Spinal cord (tissue), 10 donors: ENCODE results near the gene PRLHR. TPM values are rescaled to one million over a fixed set of nuclear protein-coding genes. Genes with fewer than 3 reads are reported as not detected.
A peak's percentile ranks its signal among the peaks of the same experiment; 100 is the strongest.

Source experiments
- DNase-seq, 6 donors: peaks; one replicate each; pipeline versions ENCODE4 v3.0.0 to v3.0.0-alpha.2; 2013 to 2015; ENCODE audit warnings: low spot score in 6 of 6, low read depth in 4 of 6
- H3K27ac ChIP-seq: one replicate; pipeline ENCODE4 v1.5.1; 2013; ENCODE audit warnings: low read depth, low read length, control low read depth
- H3K27me3 ChIP-seq: one replicate; pipeline ENCODE4 v1.6.1; 2013; ENCODE audit warnings: low read length; ENCODE audit not compliant: control insufficient read depth, insufficient read depth
- H3K36me3 ChIP-seq: one replicate; pipeline ENCODE4 v1.6.1; 2013; ENCODE audit warnings: low read length; ENCODE audit not compliant: control insufficient read depth, insufficient read depth
- H3K4me1 ChIP-seq: one replicate; pipeline ENCODE4 v1.6.1; 2013; ENCODE audit warnings: low read length; ENCODE audit not compliant: control insufficient read depth, insufficient read depth
- H3K4me3 ChIP-seq: one replicate; pipeline ENCODE4 v1.5.1; 2013; ENCODE audit warnings: low read depth, low read length, control low read depth
- H3K9me3 ChIP-seq: one replicate; pipeline ENCODE4 v1.6.1; 2013; ENCODE audit warnings: low read length; ENCODE audit not compliant: control insufficient read depth, insufficient read depth
- WGBS: methylation state at CpG from one replicate; pipeline ENCODE4 v1.1.5; 2013; ENCODE audit warnings: missing lambda C conversion rate; ENCODE audit not compliant: insufficient coverage; 5-methylcytosine and 5-hydroxymethylcytosine counted together
- polyA plus RNA-seq, 2 donors: library from polyadenylated mRNA; unstranded; fragments of 120-200 nt; gene quantifications; one replicate each; pipeline ENCODE4 v1.2.1, GENCODE V29; 2013; ENCODE audit not compliant: insufficient read length in 2 of 2
- total RNA-seq, 2 donors: library from RNA; depleted of rRNA in 1 of 2; stranded (reverse); fragments of 120-200 nt in 1 of 2; fragments of >200 nt in 1 of 2; gene quantifications; one replicate each; pipeline versions ENCODE4 v1.2.3 to v1.2.4, GENCODE V29; 2013 to 2014
- donor health status: healthy.

Gene PRLHR
- total and polyA plus RNA-seq, 4 donors = 0.22 to 0.69 (median 0.53) TPM

DNA sequence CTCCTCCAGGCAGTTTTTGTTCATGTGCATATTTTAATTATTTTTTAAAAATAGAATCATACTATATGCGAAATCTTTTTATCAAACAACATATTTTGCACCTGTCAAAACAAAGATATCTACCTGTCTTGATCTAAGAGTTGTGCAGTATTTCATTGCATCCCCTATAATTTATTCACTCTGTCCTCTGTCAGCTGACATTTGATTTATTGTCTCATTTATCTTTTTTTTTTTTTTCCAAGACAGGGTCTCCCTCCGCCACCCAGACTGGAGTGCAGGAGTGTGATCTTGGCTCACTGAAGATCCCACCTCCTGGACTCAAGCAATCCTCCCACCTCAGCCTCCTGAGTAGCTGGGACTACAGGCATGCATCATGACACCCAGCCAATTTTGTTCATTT lies 49.0 kb downstream of the PRLHR start:
- 100% methylated on average over 1 of the region's 2 CpGs for WGBS
- H3K27ac ChIP-seq = no peak overlapping the region
- H3K36me3 ChIP-seq = no peaks in the 10 kb centered on the region
- H3K4me1 ChIP-seq = no peaks in the 10 kb centered on the region
- H3K27me3 ChIP-seq = peaks cover 5% of the 10 kb centered on the region
- no peaks in the 10 kb centered on the region for H3K9me3 ChIP-seq
- DNase-seq = no peak
- no peak overlapping the region for H3K4me3 ChIP-seq

GRCh38 chr10:118545381-118545780 lies 50.1 kb downstream of the PRLHR start:
- Histone ChIP-seq H3K27me3 (peaks cover 4% of the 10 kb centered on the region), H3K36me3 (no peaks in the 10 kb centered on the region), H3K4me1 (no peaks in the 10 kb centered on the region), H3K4me3 (no peak overlapping the region), H3K27ac (no peak overlapping the region), H3K9me3 (no peaks in the 10 kb centered on the region)
- no peak for DNase-seq
- 91% methylated on average over 1 of the region's 1 CpG for WGBS

- WGBS = 80% methylated on average over 1 of the region's 4 CpGs
- no peaks in the 10 kb centered on the region for H3K36me3 ChIP-seq
- no peak overlapping the region for H3K27ac ChIP-seq
These were observed 51.0 kb downstream of the PRLHR start for GRCh38 chr10:118544401-118544948.

GRCh38 chr10:118543714-118544400 lies 51.6 kb downstream of the PRLHR start:
- 43% methylated on average over 13 of the region's 13 CpGs for WGBS
- Histone ChIP-seq H3K27ac (no peak overlapping the region), H3K9me3 (no peaks in the 10 kb centered on the region), H3K36me3 (no peaks in the 10 kb centered on the region), H3K4me1 (no peaks in the 10 kb centered on the region), H3K27me3 (peaks cover 4% of the 10 kb centered on the region), H3K4me3 (no peak overlapping the region)
- DNase-seq = peak in 3 of 6 donors; percentile 15 to 79 (median 41)

More at GRCh38 chr10:118544401-118544948, 51.0 kb downstream of the PRLHR start:
- DNase-seq = no peak
- H3K27me3 ChIP-seq = peaks cover 4% of the 10 kb centered on the region
- H3K4me1 ChIP-seq = no peaks in the 10 kb centered on the region
- H3K9me3 ChIP-seq = no peaks in the 10 kb centered on the region
- H3K4me3 ChIP-seq = no peak overlapping the region

DNA sequence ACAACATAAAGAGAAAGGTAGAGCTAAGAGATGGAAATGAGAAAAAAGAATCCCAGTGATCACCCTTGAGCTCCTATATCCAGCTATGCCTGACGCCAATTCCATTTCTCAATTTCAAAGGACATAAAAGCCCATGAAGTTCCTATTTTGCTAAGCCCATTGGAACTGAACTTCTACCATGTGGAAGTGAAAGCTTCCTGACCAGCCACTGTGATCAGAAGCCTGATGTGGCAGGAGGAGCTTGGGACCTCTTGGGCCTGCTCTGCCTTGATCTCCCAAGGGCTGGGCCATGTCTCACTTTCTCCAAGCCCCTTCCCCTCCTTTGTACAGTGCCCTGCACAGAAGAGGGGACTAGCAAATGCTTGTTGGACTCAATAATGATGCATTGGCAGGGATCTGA lies 52.7 kb downstream of the PRLHR start:
- 100% methylated on average over 1 of the region's 1 CpG for WGBS
- Histone ChIP-seq H3K27me3 (peaks cover 4% of the 10 kb centered on the region), H3K36me3 (no peaks in the 10 kb centered on the region), H3K4me1 (no peaks in the 10 kb centered on the region), H3K27ac (no peak overlapping the region), H3K9me3 (no peaks in the 10 kb centered on the region), H3K4me3 (no peak overlapping the region)
- DNase-seq = no peak

DNA sequence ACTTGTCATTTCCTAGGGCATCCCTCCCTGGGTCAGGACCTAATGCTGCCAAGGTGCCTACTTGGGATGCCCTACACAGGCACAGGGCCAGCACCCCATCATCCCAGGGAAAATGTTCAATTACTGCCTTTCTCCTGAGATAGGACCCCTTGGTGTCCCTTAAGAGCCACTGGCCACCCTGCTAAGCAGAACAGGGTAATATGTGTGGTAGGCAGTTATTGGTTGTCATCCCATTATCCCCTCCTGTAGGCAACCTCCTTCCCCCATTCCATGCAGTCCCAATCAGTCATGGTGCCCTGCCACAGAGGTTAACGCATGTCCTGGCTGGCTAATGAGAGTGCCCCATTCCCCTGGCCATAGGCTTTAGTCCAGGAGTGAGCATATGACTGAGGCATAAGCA lies 53.2 kb downstream of the PRLHR start:
- Histone ChIP-seq H3K4me1 (no peaks in the 10 kb centered on the region), H3K27me3 (peaks cover 4% of the 10 kb centered on the region), H3K36me3 (no peaks in the 10 kb centered on the region), H3K4me3 (no peak overlapping the region), H3K27ac (no peak overlapping the region), H3K9me3 (no peaks in the 10 kb centered on the region)
- no peak for DNase-seq
- WGBS = 90% methylated on average over 1 of the region's 1 CpG

GRCh38 chr10:118541718-118542117 lies 53.7 kb downstream of the PRLHR start:
- Histone ChIP-seq H3K27ac (no peak overlapping the region), H3K4me3 (no peak overlapping the region), H3K36me3 (no peaks in the 10 kb centered on the region), H3K27me3 (peaks cover 4% of the 10 kb centered on the region), H3K9me3 (no peaks in the 10 kb centered on the region), H3K4me1 (no peaks in the 10 kb centered on the region)
- DNase-seq = no peak
- 100% methylated on average over 2 of the region's 3 CpGs for WGBS

Other genes with a start within 250 kb of the PRLHR start
- gene CACUL1, start 159.3 kb upstream of the PRLHR start, total RNA-seq = 10 to 100 TPM; 33.7 to 43.5 TPM
- 10 to 100 TPM; 20.1 to 23.2 TPM for gene CACUL1, start 159.3 kb upstream of the PRLHR start, polyA plus RNA-seq